ENCODE results near the gene GMPS.
"Not testable (repeated sequence)": the region's sequence is repeated elsewhere in the genome, so short reads cannot be mapped to it uniquely, and the experiment has no call there.

The GMPS gene

DNA sequence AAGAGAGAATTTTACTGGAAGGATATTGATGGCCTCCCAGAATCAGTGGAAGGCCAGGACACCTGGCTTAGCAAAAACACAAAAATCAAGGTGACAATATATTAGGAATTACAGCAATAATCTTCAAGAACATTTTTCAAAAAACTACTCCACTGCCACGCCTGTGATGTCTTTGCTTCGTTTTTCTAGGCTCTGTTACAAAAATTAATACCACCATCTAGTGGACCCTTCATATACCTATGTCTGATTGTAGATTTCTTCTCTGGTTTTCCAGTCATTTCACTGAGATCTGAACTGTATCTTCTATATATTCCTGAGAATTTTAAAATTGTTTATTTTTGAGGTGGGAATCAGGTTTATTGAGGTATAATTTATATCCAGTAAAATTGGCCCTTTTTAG, 10.6 kb upstream of the GMPS start:
- Histone ChIP-seq H3K36me3 (ENCODE audit: insufficient read depth, low read length) (no peaks in the 10 kb centered on the region), H3K4me3 (ENCODE audit: low read length) (no peak overlapping the region)

DNA sequence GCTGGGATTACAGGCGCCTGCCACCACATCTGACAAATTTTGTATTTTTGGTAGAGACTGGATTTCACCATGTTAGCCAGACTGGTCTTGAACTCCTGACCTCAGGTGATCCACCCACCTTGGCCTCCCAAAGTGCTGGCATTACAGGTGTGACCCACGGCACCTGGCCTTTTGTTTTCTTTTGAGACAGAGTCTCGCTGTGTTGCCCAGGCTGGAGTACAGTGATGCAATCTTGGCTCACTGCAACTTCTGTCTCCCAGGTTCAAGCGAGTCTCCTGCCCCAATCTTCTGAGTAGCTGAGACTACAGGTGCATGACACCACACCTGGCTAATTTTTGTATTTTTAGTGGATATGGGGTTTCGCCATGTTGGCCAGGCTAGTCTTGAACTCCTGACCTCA, 10.0 kb upstream of the GMPS start:
- not testable (repeated sequence) for H3K36me3 ChIP-seq (ENCODE audit: insufficient read depth, low read length); H3K9me3 ChIP-seq (replicated peaks; ENCODE audit: low read length); H3K9ac ChIP-seq (ENCODE audit: low read depth, low read length)

More for the DNA sequence above, 10.6 kb upstream of the GMPS start:
- no peaks in the 10 kb centered on the region for H3K9me3 ChIP-seq (replicated peaks; ENCODE audit: low read length)
- peaks cover 3% of the 10 kb centered on the region for H3K4me1 ChIP-seq (ENCODE audit: control insufficient read depth, insufficient read depth, low read length)
- no peak overlapping the region for H3K9ac ChIP-seq (ENCODE audit: low read depth, low read length)
- H3K4me2 ChIP-seq (ENCODE audit: low read length) = peak overlapping the region; percentile 40
- H3K27me3 ChIP-seq (ENCODE audit: control insufficient read depth, insufficient read depth, low read length) = no peaks in the 10 kb centered on the region

DNA sequence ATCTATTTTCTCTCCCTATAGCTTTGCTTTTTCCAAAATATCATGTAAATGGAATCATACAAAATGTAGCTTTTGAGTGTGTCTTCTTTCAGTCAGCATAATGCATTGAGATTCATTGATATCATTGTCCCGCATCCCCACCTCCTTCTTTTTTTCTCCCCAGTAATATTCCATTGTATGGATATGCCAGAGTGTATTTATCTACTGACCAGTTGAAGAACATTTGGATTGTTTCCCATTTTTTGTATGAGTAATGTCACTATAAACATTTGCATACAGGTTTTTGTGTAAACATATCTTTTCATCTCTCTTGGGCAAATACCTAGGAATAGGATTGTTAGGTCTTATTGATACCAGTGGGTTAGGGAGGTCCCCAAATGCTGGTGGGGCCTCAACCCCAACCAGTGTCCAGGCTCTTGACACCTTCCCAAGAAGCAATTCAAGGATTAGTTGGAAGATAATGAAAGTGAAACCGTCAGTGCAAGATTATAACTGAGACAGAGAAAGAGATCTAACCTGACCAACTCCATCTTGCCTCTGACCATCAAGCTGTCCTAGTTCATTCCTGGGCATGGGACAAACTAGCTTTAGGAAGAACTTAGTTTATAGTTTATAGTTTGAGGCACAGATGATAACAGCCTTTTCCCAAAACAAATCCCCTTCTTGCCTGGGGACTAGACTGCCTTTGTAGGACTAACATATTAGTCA, 8.8 kb upstream of the GMPS start:
- no peaks in the 10 kb centered on the region for H3K36me3 ChIP-seq (ENCODE audit: insufficient read depth, low read length)
- no peaks in the 10 kb centered on the region for H3K27me3 ChIP-seq (ENCODE audit: control insufficient read depth, insufficient read depth, low read length)
- peaks cover 3% of the 10 kb centered on the region for H3K4me1 ChIP-seq (ENCODE audit: control insufficient read depth, insufficient read depth, low read length)
- no peak overlapping the region for H3K4me2 ChIP-seq (ENCODE audit: low read length)
- no peak overlapping the region for H3K4me3 ChIP-seq (ENCODE audit: low read length)
- H3K9me3 ChIP-seq (replicated peaks; ENCODE audit: low read length) = no peaks in the 10 kb centered on the region
- no peak overlapping the region for H3K9ac ChIP-seq (ENCODE audit: low read depth, low read length)

More for the DNA sequence above, 10.0 kb upstream of the GMPS start:
- not testable (repeated sequence) for H3K4me2 ChIP-seq (ENCODE audit: low read length); H3K4me3 ChIP-seq (ENCODE audit: low read length); H3K4me1 ChIP-seq (ENCODE audit: control insufficient read depth, insufficient read depth, low read length); H3K27me3 ChIP-seq (ENCODE audit: control insufficient read depth, insufficient read depth, low read length)

DNA sequence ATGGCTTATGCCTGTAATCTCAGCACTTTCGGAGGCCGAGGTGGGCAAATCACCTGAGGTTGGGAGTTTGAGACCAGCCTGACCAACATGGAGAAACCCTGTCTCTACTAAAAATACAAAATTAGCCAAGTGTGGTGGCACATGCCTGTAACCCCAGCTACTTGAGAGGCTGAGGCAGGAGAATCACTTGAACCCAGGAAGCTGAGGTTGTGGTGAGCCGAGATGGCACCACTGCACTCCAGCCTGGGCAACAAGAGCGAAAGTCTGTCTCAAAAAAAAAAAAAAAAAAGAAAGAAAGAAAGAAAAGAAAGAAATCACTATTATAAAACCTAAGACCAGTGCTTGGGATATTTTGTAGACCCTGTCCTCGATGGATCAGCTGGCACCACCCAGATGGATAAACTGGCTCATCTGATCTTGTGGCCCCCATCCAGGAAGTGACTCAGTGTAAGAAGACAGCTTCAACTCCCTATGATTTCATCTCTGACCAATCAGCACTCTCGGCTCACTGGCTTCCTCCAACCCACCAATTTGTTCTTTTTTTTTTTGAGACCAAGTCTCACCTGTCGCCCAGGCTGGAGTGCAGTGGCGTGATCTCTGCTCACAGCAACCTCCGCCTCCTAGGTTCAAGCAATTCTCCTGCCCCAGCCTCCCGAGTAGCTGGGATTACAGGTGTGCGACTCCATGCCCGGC, 8.0 kb upstream of the GMPS start:
- H3K4me3 ChIP-seq (ENCODE audit: low read length); H3K36me3 ChIP-seq (ENCODE audit: insufficient read depth, low read length); H3K27me3 ChIP-seq (ENCODE audit: control insufficient read depth, insufficient read depth, low read length); H3K4me2 ChIP-seq (ENCODE audit: low read length); H3K9ac ChIP-seq (ENCODE audit: low read depth, low read length); H3K4me1 ChIP-seq (ENCODE audit: control insufficient read depth, insufficient read depth, low read length); H3K9me3 ChIP-seq (replicated peaks; ENCODE audit: low read length): not testable (repeated sequence)

DNA sequence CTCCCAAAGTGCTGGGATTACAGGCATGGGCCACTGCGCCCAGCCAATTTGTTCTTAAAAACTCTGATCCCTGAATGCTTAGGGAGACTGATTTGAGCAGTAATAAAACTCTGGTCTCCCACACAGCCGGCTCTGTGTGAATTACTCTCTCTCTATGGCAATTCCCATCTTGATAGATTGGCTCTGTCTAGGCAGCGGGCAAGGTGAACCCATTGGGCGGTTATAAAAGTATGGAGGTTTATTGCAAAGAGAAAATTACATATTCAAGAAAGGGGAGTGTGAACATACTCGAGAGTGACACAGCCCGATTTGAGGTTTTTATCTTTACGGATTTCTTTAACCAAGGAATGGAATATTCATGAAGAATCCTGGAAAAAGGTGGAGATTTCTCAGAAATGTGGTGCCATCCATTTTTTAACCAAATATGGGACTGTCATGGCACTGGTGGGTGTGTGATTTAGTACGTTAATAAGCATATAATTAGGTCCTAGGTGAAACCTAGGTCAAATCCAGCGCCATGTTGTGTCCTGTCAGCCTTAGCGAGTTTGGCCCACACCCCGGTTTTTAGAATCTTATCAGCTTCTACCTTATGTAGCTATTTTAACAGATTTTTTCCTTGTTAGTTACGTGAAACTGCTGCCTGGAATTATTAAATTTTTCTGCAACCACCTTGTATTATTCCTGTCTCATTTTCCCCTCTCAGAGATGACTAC, 7.2 kb upstream of the GMPS start:
- H3K4me2 ChIP-seq (ENCODE audit: low read length) = no peak overlapping the region
- no peak overlapping the region for H3K9ac ChIP-seq (ENCODE audit: low read depth, low read length)

GRCh38 chr3:155869691-155870090, 759 bp upstream of the GMPS start:
- Histone ChIP-seq H3K9me3 (replicated peaks; ENCODE audit: low read length) (no peaks in the 10 kb centered on the region), H3K4me1 (ENCODE audit: control insufficient read depth, insufficient read depth, low read length) (peaks cover 11% of the 10 kb centered on the region), H3K27me3 (ENCODE audit: control insufficient read depth, insufficient read depth, low read length) (no peaks in the 10 kb centered on the region), H3K4me2 (ENCODE audit: low read length) (peak overlapping the region; percentile 85), H3K36me3 (ENCODE audit: insufficient read depth, low read length) (no peaks in the 10 kb centered on the region), H3K4me3 (ENCODE audit: low read length) (peak overlapping the region; percentile 66), H3K9ac (ENCODE audit: low read depth, low read length) (peak overlapping the region; percentile 80)

More for the DNA sequence above, 7.2 kb upstream of the GMPS start:
- Histone ChIP-seq H3K4me1 (ENCODE audit: control insufficient read depth, insufficient read depth, low read length) (peaks cover 3% of the 10 kb centered on the region), H3K36me3 (ENCODE audit: insufficient read depth, low read length) (no peaks in the 10 kb centered on the region), H3K27me3 (ENCODE audit: control insufficient read depth, insufficient read depth, low read length) (no peaks in the 10 kb centered on the region), H3K9me3 (replicated peaks; ENCODE audit: low read length) (no peaks in the 10 kb centered on the region), H3K4me3 (ENCODE audit: low read length) (no peak overlapping the region)

- peak overlapping the region; percentile 98 for H3K9ac ChIP-seq (ENCODE audit: low read depth, low read length)
- H3K27me3 ChIP-seq (ENCODE audit: control insufficient read depth, insufficient read depth, low read length) = no peaks in the 10 kb centered on the region
Measured at GRCh38 chr3:155870945-155871745, 695 bp downstream of the GMPS start.

DNA sequence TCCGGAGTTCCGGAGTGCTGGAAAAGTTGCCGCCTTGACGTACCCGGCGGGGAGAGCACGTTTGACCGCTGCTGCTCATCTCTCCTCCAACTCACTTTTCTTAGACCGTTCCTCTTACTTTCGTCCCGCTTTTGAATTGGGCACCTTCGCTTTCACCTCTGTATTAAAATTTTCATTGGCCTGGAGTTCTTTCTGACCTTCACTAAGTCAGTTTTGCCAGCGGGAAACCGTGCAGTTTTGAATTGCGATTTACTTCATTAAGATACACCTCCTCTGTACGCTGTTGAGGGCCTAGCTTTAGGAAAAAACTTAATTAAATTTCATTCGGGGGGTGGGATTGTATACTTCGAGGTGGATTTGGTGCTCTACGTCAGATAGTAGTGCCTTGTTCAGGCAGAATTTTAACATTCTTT, 1.3 kb downstream of the GMPS start:
- peaks cover 14% of the 10 kb centered on the region for H3K4me1 ChIP-seq (ENCODE audit: control insufficient read depth, insufficient read depth, low read length)
- peak overlapping the region; percentile 84 for H3K4me2 ChIP-seq (ENCODE audit: low read length)
- no peaks in the 10 kb centered on the region for H3K27me3 ChIP-seq (ENCODE audit: control insufficient read depth, insufficient read depth, low read length)
- peak overlapping the region; percentile 98 for H3K9ac ChIP-seq (ENCODE audit: low read depth, low read length)
- no peaks in the 10 kb centered on the region for H3K9me3 ChIP-seq (replicated peaks; ENCODE audit: low read length)
- H3K4me3 ChIP-seq (ENCODE audit: low read length) = peak overlapping the region; percentile 85
- H3K36me3 ChIP-seq (ENCODE audit: insufficient read depth, low read length) = no peaks in the 10 kb centered on the region

More at GRCh38 chr3:155870945-155871745, 695 bp downstream of the GMPS start:
- Histone ChIP-seq H3K4me1 (ENCODE audit: control insufficient read depth, insufficient read depth, low read length) (peaks cover 14% of the 10 kb centered on the region), H3K4me3 (ENCODE audit: low read length) (peak overlapping the region; percentile 85), H3K36me3 (ENCODE audit: insufficient read depth, low read length) (no peaks in the 10 kb centered on the region), H3K4me2 (ENCODE audit: low read length) (peak overlapping the region; percentile 84), H3K9me3 (replicated peaks; ENCODE audit: low read length) (no peaks in the 10 kb centered on the region)

GRCh38 chr3:155872904-155873646, 2.6 kb downstream of the GMPS start:
- Histone ChIP-seq H3K27me3 (ENCODE audit: control insufficient read depth, insufficient read depth, low read length) (no peaks in the 10 kb centered on the region), H3K4me1 (ENCODE audit: control insufficient read depth, insufficient read depth, low read length) (peaks cover 14% of the 10 kb centered on the region), H3K36me3 (ENCODE audit: insufficient read depth, low read length) (no peaks in the 10 kb centered on the region), H3K9ac (ENCODE audit: low read depth, low read length) (peak overlapping the region; percentile 98), H3K4me3 (ENCODE audit: low read length) (peak overlapping the region; percentile 85), H3K9me3 (replicated peaks; ENCODE audit: low read length) (no peaks in the 10 kb centered on the region), H3K4me2 (ENCODE audit: low read length) (peak overlapping the region; percentile 84)

DNA sequence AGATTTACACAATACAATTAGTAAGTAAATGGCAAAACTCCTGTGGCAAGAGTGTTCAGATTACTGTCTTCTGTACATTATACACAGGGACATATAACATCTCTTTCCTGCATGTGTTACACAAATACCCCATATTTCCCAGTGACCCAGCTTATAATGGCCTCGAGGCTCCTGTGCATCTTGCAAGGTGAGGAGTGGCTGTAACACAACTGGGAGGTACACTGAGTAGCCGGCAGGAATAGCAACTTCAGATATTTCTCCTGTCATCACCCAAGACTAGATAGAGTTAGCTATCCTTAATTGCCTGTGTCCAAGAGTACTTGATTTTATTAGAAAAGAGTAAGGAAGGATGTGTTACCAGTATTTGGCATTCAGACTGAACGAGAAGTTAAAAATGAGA, 5.6 kb downstream of the GMPS start:
- no peaks in the 10 kb centered on the region for H3K36me3 ChIP-seq (ENCODE audit: insufficient read depth, low read length)
- H3K9ac ChIP-seq (ENCODE audit: low read depth, low read length) = no peak overlapping the region
- no peaks in the 10 kb centered on the region for H3K27me3 ChIP-seq (ENCODE audit: control insufficient read depth, insufficient read depth, low read length)
- H3K9me3 ChIP-seq (replicated peaks; ENCODE audit: low read length) = no peaks in the 10 kb centered on the region
- H3K4me3 ChIP-seq (ENCODE audit: low read length) = no peak overlapping the region
- peaks cover 7% of the 10 kb centered on the region for H3K4me1 ChIP-seq (ENCODE audit: control insufficient read depth, insufficient read depth, low read length)
- no peak overlapping the region for H3K4me2 ChIP-seq (ENCODE audit: low read length)

Measured in skeletal muscle satellite cell (primary cell).